Stomach (tissue), 4 donors: ENCODE results near the gene RNF213.

Experiments used
- CTCF ChIP-seq, 7 experiments: fragments of 450-650 bp in 4 of 7; fragments of 200-600 bp in 3 of 7; sonication (generic) in 3 of 7; IDR thresholded peaks; one replicate each; pipeline ENCODE4 v1.5.1; 2016 to 2019; ENCODE audit warnings: antibody characterized with exemption in 7 of 7, control low read depth in 2 of 7, mild to moderate bottlenecking in 1 of 7
- EP300 ChIP-seq: sonication (generic); formaldehyde crosslinking; IDR thresholded peaks from one replicate; pipeline ENCODE4 v1.6.1; 2017; ENCODE audit warnings: antibody characterized with exemption
- POLR2AphosphoS5 ChIP-seq, 3 donors: sonication (generic); formaldehyde crosslinking; IDR thresholded peaks; one replicate each; pipeline ENCODE4 v1.6.1; 2016; ENCODE audit warnings: antibody characterized with exemption in 3 of 3

DNA sequence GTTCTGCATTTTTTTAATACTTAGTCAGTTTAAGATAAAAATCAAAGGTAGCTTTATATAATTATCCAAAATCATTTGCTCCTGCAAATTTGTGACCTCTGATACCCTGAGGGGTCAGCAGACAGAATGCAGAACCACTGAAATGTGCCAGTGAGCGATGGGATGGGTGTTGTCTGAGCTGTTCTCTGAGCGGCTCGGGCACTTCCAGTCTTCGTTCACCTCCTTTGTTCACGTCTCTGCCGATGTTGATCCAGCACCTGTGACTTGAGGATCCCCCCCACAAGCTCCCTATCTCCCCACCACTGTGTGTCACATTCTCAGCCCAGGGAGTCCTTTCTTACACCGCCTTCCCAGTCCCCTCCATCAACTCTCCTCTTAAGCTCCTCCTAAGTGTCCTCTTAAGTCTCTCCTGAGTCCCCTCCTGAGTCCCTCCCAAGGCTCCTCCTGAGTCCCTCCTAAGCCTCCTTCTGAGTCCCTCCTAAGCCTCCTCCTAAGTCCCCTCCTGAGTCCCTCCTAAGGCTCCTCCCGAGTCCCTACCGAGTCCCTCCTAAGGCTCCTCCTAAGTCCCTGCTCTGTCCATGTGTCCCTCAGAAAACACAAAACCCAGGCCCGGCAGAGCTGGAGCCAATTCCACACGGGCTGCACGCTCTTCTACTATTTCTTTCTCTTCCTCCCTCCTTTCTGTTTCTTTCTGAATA, 47.5 kb downstream of the RNF213 start:
- TF ChIP-seq EP300 = no peak
- TF ChIP-seq CTCF (IDR thresholded peaks at IDR 0.05) = no peak
- no peak for TF ChIP-seq POLR2AphosphoS5 (IDR thresholded peaks at IDR 0.05)
